Ascending aorta (tissue), 2 donors: ENCODE data around the gene TTC9C. TPM values are rescaled to one million over a fixed set of nuclear protein-coding genes. Genes with fewer than 3 reads are reported as not detected.

ENCODE experiments used
- DNase-seq, 2 donors: peaks; one replicate each; pipeline ENCODE4 v3.0.0-alpha.2; 2019; ENCODE audit warnings: low spot score in 2 of 2
- H3K27ac ChIP-seq, 2 donors: fragments of 200-600 bp; sonication (generic); one replicate each; pipeline ENCODE4 v1.5.1; 2016 to 2017; ENCODE audit warnings: mild to moderate bottlenecking in 1 of 2
- H3K27me3 ChIP-seq: fragments of 200-600 bp; sonication (generic); one replicate; pipeline ENCODE4 v1.5.1; 2017
- H3K36me3 ChIP-seq, 2 donors: fragments of 200-600 bp; sonication (generic); one replicate each; pipeline ENCODE4 v1.5.1; 2016
- H3K4me1 ChIP-seq, 2 donors: fragments of 200-600 bp; sonication (generic); one replicate each; pipeline ENCODE4 v1.5.1; 2016 to 2017; ENCODE audit warnings: mild to moderate bottlenecking in 1 of 2
- H3K4me3 ChIP-seq, 2 donors: fragments of 200-600 bp; sonication (generic); one replicate each; pipeline ENCODE4 v1.5.1; 2016 to 2017; ENCODE audit warnings: mild to moderate bottlenecking in 1 of 2
- H3K9me3 ChIP-seq, 2 donors: fragments of 200-600 bp; sonication (generic); one replicate each; pipeline ENCODE4 v1.5.1; 2016
- CTCF ChIP-seq, 3 experiments: fragments of 200-600 bp in 2 of 3; fragments of 450-650 bp in 1 of 3; sonication (generic) in 2 of 3; IDR thresholded peaks; one replicate each; pipeline ENCODE4 v1.5.1; 2016 to 2019; ENCODE audit warnings: antibody characterized with exemption in 3 of 3, mild to moderate bottlenecking in 1 of 3, moderate library complexity in 1 of 3
- intact Hi-C: fragments of 100-400 bp; cut with DNase I; formaldehyde crosslinking; loops from one replicate; pipeline ENCODE4 v1.15.1; 2023
- total RNA-seq: library from RNA; depleted of rRNA; stranded (reverse); fragments of >200 nt; gene quantifications from one replicate; pipeline ENCODE4 v1.1.0, GENCODE V29; 2016

The TTC9C gene
- total RNA-seq, 1 donor from 2014 or later = 1.4 TPM

- no peaks in the 10 kb centered on the region for H3K9me3 ChIP-seq
- DNase-seq = no peak
- no peak for TF ChIP-seq CTCF (IDR thresholded peaks at IDR 0.05)
- H3K27ac ChIP-seq = no peak overlapping the region
- no peak overlapping the region for H3K4me3 ChIP-seq
- H3K4me1 ChIP-seq = peaks cover 0 to 8% of the 10 kb centered on the region in 2 donors
- peaks cover 19 to 28% of the 10 kb centered on the region in 2 donors for H3K36me3 ChIP-seq
- intact Hi-C loops = no loop called here
- no peaks in the 10 kb centered on the region for H3K27me3 ChIP-seq
Measured at GRCh38 chr11:62782753-62783152, 54.5 kb downstream of the TTC9C start.

GRCh38 chr11:62786318-62787004 lies 58.2 kb downstream of the TTC9C start:
- peak; percentile 51 to 95 for DNase-seq
- Histone ChIP-seq H3K9me3 (no peaks in the 10 kb centered on the region), H3K4me1 (peaks cover 4 to 24% of the 10 kb centered on the region in 2 donors), H3K27me3 (no peaks in the 10 kb centered on the region), H3K4me3 (peak overlapping the region; percentile 78 to 94), H3K36me3 (peaks cover 5 to 23% of the 10 kb centered on the region in 2 donors), H3K27ac (peak overlapping the region; percentile 86 to 97)
- intact Hi-C loops = loop anchor here (1.0 kb wide), 5 partner anchors 15 to 76 kb away; partner anchors contain the start of genes NXF1, STX5, TAF6L and TEX54
- TF ChIP-seq CTCF (IDR thresholded peaks at IDR 0.05) = peak; percentile 94 to 99 (median 97)

GRCh38 chr11:62787005-62787759 lies 58.9 kb downstream of the TTC9C start, which contains the start of gene TMEM179B:
TSS of gene TMEM179B (plus strand) at chr11:62787402. CDS start at chr11:62787432, 30 bp downstream.
- intact Hi-C loops = loop anchor here (1.0 kb wide), 2 partner anchors 18 to 59 kb away; partner anchors contain the start of genes NXF1 and TTC9C
- H3K4me3 ChIP-seq = peak within 1 kb of the TSS; percentile 78 to 94
- H3K4me1 ChIP-seq = peaks cover 4 to 25% of the 10 kb centered on the region in 2 donors
- H3K27me3 ChIP-seq = no peaks in the 10 kb centered on the region
- peak; percentile 96 to 100 for DNase-seq
- peak within 1 kb of the TSS; percentile 86 to 97 for H3K27ac ChIP-seq
- H3K9me3 ChIP-seq = no peaks in the 10 kb centered on the region
- TF ChIP-seq CTCF (IDR thresholded peaks at IDR 0.05) = peak; percentile 59 to 75 (median 62)
- peaks cover 5 to 21% of the 10 kb centered on the region in 2 donors for H3K36me3 ChIP-seq

Other genes with a start within 250 kb of the TTC9C start
- 718 TPM for gene AHNAK, start 181.7 kb upstream of the TTC9C start, total RNA-seq
- gene EEF1G, start 154.6 kb upstream of the TTC9C start, total RNA-seq = 1,083 TPM
- 18.4 TPM for gene TUT1, start 137.0 kb upstream of the TTC9C start, total RNA-seq
- 79.2 TPM for gene MTA2, start 126.6 kb upstream of the TTC9C start, total RNA-seq
- gene EML3, start 115.7 kb upstream of the TTC9C start, total RNA-seq = 207 TPM
- not detected for gene ROM1, start 115.2 kb upstream of the TTC9C start, total RNA-seq
- gene B3GAT3, start 106.5 kb upstream of the TTC9C start, total RNA-seq = 61.3 TPM
- gene GANAB, start 81.9 kb upstream of the TTC9C start, total RNA-seq = 326 TPM
- 8.1 TPM for gene INTS5, start 75.2 kb upstream of the TTC9C start, total RNA-seq
- 49.8 TPM for gene C11orf98, start 63.3 kb upstream of the TTC9C start, total RNA-seq
- not detected for gene CSKMT, start 63.2 kb upstream of the TTC9C start, total RNA-seq
- gene UQCC3, start 56.8 kb upstream of the TTC9C start, total RNA-seq = 3.9 TPM
- not detected for gene LBHD1, start 56.2 kb upstream of the TTC9C start, total RNA-seq
- gene UBXN1, start 49.4 kb upstream of the TTC9C start, total RNA-seq = 60.2 TPM
- gene LRRN4CL, start 39.0 kb upstream of the TTC9C start, total RNA-seq = 12.1 TPM
- gene BSCL2, start 21.1 kb upstream of the TTC9C start, total RNA-seq = 55.9 TPM
- gene GNG3, start 20.8 kb upstream of the TTC9C start, total RNA-seq = not detected
- gene HNRNPUL2, start 1.0 kb upstream of the TTC9C start, total RNA-seq = 14.6 TPM
- 2.9 TPM for gene ZBTB3, start 25.7 kb downstream of the TTC9C start, total RNA-seq
- gene POLR2G, start 33.1 kb downstream of the TTC9C start, total RNA-seq = 110 TPM
- 51.7 TPM for gene TAF6L, start 42.9 kb downstream of the TTC9C start, total RNA-seq
- 102 TPM for gene TMEM179B, start 58.9 kb downstream of the TTC9C start, total RNA-seq
- 92.5 TPM for gene TMEM223, start 63.5 kb downstream of the TTC9C start, total RNA-seq
- 41.8 TPM for gene NXF1, start 77.0 kb downstream of the TTC9C start, total RNA-seq
- 40.3 TPM for gene STX5, start 103.6 kb downstream of the TTC9C start, total RNA-seq
- not detected for gene TEX54, start 104.4 kb downstream of the TTC9C start, total RNA-seq
- 28.7 TPM for gene WDR74, start 111.1 kb downstream of the TTC9C start, total RNA-seq
- 143 TPM for gene SLC3A2, start 152.4 kb downstream of the TTC9C start, total RNA-seq
- not detected for gene CHRM1, start 192.9 kb downstream of the TTC9C start, total RNA-seq